Measurements from ENCODE around the gene TPO.

TPO gene

DNA sequence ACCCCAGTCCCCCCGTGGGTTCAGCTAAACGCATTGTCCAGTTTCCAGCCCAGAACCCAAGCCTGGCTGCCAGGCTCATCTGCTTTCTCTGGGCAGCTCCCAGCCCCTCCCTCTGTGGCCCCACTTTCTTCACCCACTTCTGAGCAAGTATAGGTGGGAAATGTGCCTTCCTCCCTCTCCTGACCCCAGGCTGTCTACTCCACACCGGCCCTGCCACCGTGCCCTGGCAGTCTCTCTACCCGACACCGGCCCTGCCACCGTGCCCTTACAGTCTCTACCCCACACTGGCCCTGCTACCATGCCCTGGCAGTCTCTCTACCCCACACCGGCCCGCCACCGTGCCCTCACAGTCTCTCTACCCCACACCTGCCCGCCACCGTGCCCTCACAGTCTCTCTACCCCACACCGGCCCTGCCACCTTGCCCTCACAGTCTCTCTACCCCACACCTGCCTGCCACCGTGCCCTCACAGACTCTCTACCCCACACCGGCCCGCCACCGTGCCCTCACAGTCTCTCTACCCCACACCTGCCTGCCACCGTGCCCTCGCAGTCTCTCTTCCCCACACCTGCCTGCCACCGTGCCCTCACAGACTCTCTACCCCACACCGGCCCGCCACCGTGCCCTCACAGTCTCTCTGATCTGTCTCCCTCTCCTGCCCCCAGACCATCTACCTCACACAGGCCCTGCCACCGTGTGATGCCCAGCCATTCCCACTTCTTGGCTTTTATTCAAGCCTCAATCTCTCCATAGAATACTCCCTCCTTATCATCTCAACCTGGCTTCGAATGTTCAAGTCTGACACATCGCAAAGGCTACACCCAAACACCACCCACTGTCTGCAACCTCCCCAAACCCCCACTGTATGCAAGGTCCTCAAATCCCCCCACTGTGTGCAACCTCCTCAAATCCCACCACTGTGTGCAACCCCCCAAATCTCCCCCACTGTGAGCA lies 108.9 kb downstream of the TPO start:
- no peak for TF ChIP-seq EZH2 (optimal IDR thresholded peaks at IDR 0.05; ENCODE audit: low read depth, low read length)
- no peak for TF ChIP-seq EZH2phosphoT487 (IDR thresholded peaks at IDR 0.05; ENCODE audit: low read length)
- TF ChIP-seq, protein P1, sequence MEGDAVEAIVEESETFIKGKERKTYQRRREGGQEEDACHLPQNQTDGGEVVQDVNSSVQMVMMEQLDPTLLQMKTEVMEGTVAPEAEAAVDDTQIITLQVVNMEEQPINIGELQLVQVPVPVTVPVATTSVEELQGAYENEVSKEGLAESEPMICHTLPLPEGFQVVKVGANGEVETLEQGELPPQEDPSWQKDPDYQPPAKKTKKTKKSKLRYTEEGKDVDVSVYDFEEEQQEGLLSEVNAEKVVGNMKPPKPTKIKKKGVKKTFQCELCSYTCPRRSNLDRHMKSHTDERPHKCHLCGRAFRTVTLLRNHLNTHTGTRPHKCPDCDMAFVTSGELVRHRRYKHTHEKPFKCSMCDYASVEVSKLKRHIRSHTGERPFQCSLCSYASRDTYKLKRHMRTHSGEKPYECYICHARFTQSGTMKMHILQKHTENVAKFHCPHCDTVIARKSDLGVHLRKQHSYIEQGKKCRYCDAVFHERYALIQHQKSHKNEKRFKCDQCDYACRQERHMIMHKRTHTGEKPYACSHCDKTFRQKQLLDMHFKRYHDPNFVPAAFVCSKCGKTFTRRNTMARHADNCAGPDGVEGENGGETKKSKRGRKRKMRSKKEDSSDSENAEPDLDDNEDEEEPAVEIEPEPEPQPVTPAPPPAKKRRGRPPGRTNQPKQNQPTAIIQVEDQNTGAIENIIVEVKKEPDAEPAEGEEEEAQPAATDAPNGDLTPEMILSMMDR (IDR thresholded peaks at IDR 0.05; ENCODE audit: low read length) = no peak
- H3F3A ChIP-seq (ENCODE audit: insufficient read depth, low read length) = no peaks in the 10 kb centered on the region
- H4K20me1 ChIP-seq (ENCODE audit: insufficient read depth, low read length) = no peaks in the 10 kb centered on the region
- H3K27ac ChIP-seq (ENCODE audit: low read length) = no peak overlapping the region
- H3K4me3 ChIP-seq (ENCODE audit: low read length) = no peak overlapping the region
- no peak for DNase-seq
- H3K9ac ChIP-seq (ENCODE audit: low read length) = no peak overlapping the region
- H3K9me2 ChIP-seq (replicated peaks; ENCODE audit: insufficient read depth, low read length) = no peaks in the 10 kb centered on the region
- H3K27me3 ChIP-seq (replicated peaks; ENCODE audit: insufficient read depth, low read length) = no peaks in the 10 kb centered on the region; the same call in 1 of the 2 replicates
- H3K4me2 ChIP-seq (ENCODE audit: low read depth, low read length) = no peak overlapping the region
- H2AFZ ChIP-seq (ENCODE audit: low read length) = no peak overlapping the region
- H3K36me3 ChIP-seq (replicated peaks; ENCODE audit: insufficient read depth, low read length) = no peaks in the 10 kb centered on the region
- H3K9me3 ChIP-seq (replicated peaks; ENCODE audit: insufficient read depth, low read length) = no peaks in the 10 kb centered on the region
- no peaks in the 10 kb centered on the region for H3K79me2 ChIP-seq (ENCODE audit: low read length)
- no peaks in the 10 kb centered on the region for H3K4me1 ChIP-seq (ENCODE audit: low read length)

DNA sequence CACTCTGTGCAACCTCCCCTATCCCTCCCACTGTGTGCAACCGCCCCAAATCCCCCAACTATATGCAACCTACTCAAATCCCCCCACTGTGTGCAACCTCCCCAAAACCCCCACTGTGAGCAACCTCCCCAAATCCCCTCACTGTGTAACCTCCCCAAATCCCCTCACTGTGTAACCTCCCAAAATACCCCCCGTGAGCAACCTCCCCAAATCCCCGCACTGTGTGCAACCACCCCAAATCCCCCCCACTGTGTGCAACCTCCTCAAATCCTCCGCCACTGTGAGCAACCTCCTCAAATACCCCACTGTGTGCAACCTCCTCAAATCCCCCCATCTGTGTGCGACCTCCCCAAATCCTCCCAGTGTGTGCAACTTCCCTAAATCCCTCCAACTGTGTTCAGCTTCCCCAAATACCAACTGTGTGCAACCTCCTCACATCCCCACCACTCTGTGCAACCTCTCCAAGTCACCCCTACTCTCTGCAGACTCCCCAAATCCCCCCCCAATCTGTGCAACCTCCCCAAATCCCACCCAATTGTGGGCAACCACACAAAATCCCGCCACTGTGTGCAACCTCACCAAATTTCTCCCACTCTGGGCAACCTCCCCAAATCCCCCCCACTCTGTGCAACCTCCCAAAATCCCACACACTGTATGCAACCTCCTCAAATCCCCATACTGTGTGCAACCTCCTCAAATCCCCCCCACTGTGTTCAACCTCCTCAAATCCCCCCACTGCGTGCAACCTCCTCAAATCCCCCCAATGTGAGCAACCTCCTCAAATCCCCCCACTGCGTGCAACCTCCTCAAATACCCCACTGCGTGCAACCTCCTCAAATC lies 114.1 kb downstream of the TPO start:
- Histone ChIP-seq H3K4me2 (ENCODE audit: low read depth, low read length) (no peak overlapping the region), H4K20me1 (ENCODE audit: insufficient read depth, low read length) (no peaks in the 10 kb centered on the region), H3K79me2 (ENCODE audit: low read length) (no peaks in the 10 kb centered on the region), H3F3A (ENCODE audit: insufficient read depth, low read length) (no peaks in the 10 kb centered on the region), H2AFZ (ENCODE audit: low read length) (no peak overlapping the region), H3K9ac (ENCODE audit: low read length) (no peak overlapping the region), H3K27ac (ENCODE audit: low read length) (no peak overlapping the region), H3K4me3 (ENCODE audit: low read length) (no peak overlapping the region), H3K27me3 (replicated peaks; ENCODE audit: insufficient read depth, low read length) (no peaks in the 10 kb centered on the region), H3K4me1 (ENCODE audit: low read length) (no peaks in the 10 kb centered on the region), H3K36me3 (replicated peaks; ENCODE audit: insufficient read depth, low read length) (no peaks in the 10 kb centered on the region), H3K9me2 (replicated peaks; ENCODE audit: insufficient read depth, low read length) (no peaks in the 10 kb centered on the region), H3K9me3 (replicated peaks; ENCODE audit: insufficient read depth, low read length) (no peaks in the 10 kb centered on the region)
- TF ChIP-seq EZH2 (optimal IDR thresholded peaks at IDR 0.05; ENCODE audit: low read depth, low read length) = no peak
- TF ChIP-seq, protein P1 (IDR thresholded peaks at IDR 0.05; ENCODE audit: low read length) = no peak
- TF ChIP-seq EZH2phosphoT487 (IDR thresholded peaks at IDR 0.05; ENCODE audit: low read length) = no peak
- DNase-seq = no peak

DNA sequence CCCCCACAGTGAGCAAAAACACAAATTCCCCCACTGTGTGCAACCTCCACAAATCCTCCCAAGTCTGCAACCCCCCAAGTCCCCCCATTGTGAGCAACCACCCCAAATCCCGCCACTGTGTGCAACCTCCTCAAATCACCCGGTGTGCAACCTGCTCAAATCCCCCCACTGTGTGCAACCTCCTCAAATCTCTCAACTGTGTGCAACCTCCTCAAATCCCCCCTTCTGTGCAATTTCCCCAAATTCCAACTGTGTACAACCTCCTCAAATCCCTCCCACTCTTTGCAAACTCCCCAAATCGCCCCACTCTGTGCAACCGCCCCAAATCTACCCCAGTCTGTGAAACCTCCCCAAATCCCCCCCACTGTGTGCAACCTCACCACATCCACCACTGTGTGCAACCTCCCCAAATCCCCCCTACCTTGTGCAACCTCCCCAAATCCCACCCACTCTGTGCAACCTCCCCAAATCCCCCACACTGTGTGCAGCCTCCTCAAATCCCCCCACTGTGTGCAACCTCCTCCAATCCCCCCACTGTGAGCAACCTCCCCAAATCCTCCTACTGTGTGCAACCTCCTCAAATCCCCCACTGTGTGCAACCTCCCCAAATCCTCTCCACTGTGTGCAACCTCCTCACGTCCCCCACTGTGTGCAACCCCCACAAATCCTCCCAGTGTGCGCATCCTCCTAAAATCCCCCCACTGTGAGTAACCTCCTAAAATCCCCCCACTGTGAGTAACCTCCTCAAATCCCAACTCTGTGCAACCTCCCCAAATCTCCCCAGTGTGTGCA lies 115.2 kb downstream of the TPO start:
- Histone ChIP-seq H3K36me3 (replicated peaks; ENCODE audit: insufficient read depth, low read length) (no peaks in the 10 kb centered on the region), H3K9me3 (replicated peaks; ENCODE audit: insufficient read depth, low read length) (no peaks in the 10 kb centered on the region), H3K4me1 (ENCODE audit: low read length) (no peaks in the 10 kb centered on the region), H3K27me3 (replicated peaks; ENCODE audit: insufficient read depth, low read length) (no peaks in the 10 kb centered on the region), H3K27ac (ENCODE audit: low read length) (no peak overlapping the region), H2AFZ (ENCODE audit: low read length) (no peak overlapping the region), H3K4me2 (ENCODE audit: low read depth, low read length) (no peak overlapping the region), H3K9ac (ENCODE audit: low read length) (no peak overlapping the region), H3F3A (ENCODE audit: insufficient read depth, low read length) (no peaks in the 10 kb centered on the region), H3K9me2 (replicated peaks; ENCODE audit: insufficient read depth, low read length) (no peaks in the 10 kb centered on the region), H3K79me2 (ENCODE audit: low read length) (no peaks in the 10 kb centered on the region), H3K4me3 (ENCODE audit: low read length) (no peak overlapping the region), H4K20me1 (ENCODE audit: insufficient read depth, low read length) (no peaks in the 10 kb centered on the region)
- TF ChIP-seq, protein P1 (IDR thresholded peaks at IDR 0.05; ENCODE audit: low read length) = no peak
- no peak for TF ChIP-seq EZH2 (optimal IDR thresholded peaks at IDR 0.05; ENCODE audit: low read depth, low read length)
- no peak for TF ChIP-seq EZH2phosphoT487 (IDR thresholded peaks at IDR 0.05; ENCODE audit: low read length)
- DNase-seq = no peak

All from MM.1S (cell line).